Activated T-cell treated with anti-CD3 and anti-CD28 coated beads, Interleukin-2, amount 50 U/mL, for 72 hours (primary cell): ENCODE results near the gene TUT7. TPM values are rescaled to one million over a fixed set of nuclear protein-coding genes. Genes with fewer than 3 reads are reported as not detected.

Experiments
- ATAC-seq, 2 donors: fragments of 150-1000 bp; cut with Tn5 transposase; replicated peaks in 1 of 2; 2 replicates each; pipeline ENCODE4 v1.10.0; 2021; ENCODE audit warnings: moderate library complexity in 2 of 2, mild to moderate bottlenecking in 1 of 2
- DNase-seq, 2 donors: peaks; one replicate each; pipeline ENCODE4 v3.0.0; 2021 to 2022; ENCODE audit warnings: mixed read lengths in 1 of 2
- H3K27ac Mint-ChIP-seq: one replicate; pipeline ENCODE4 v1.8.0; 2022; ENCODE audit warnings: mild to moderate bottlenecking, moderate library complexity, mixed read lengths
- H3K27me3 Mint-ChIP-seq: one replicate; pipeline ENCODE4 v1.8.0; 2022; ENCODE audit warnings: low read depth, mixed read lengths
- H3K36me3 Mint-ChIP-seq, 2 donors: one replicate each; pipeline ENCODE4 v1.8.0; 2022; ENCODE audit warnings: mixed read lengths in 2 of 2, mild to moderate bottlenecking in 1 of 2; ENCODE audit not compliant: insufficient read depth in 2 of 2
- H3K4me1 Mint-ChIP-seq: one replicate; pipeline ENCODE4 v1.8.0; 2022; ENCODE audit warnings: low read depth, mixed read lengths
- H3K4me3 Mint-ChIP-seq, 2 donors: one replicate each; pipeline ENCODE4 v1.8.0; 2022; ENCODE audit warnings: mild to moderate bottlenecking in 2 of 2, mixed read lengths in 2 of 2, moderate library complexity in 2 of 2
- H3K9me3 Mint-ChIP-seq, 2 donors: one replicate each; pipeline ENCODE4 v1.8.0; 2022; ENCODE audit warnings: mixed read lengths in 2 of 2
- total RNA-seq, 2 donors: library from RNA; stranded (reverse); gene quantifications; one replicate each; pipeline ENCODE4 v1.2.3, GENCODE V29; 2022

TUT7 gene
- total RNA-seq, 2 donors from 2014 or later, result 39.6 to 49.9 TPM

- Mint-ChIP-seq H3K4me3 (no peak overlapping the region), H3K9me3 (peaks cover 2 to 4% of the 10 kb centered on the region in 2 donors), H3K36me3 (peaks cover 0 to 1% of the 10 kb centered on the region in 2 donors), H3K27me3 (no peaks in the 10 kb centered on the region), H3K4me1 (no peaks in the 10 kb centered on the region), H3K27ac (no peak overlapping the region)
- ATAC-seq (no peak), DNase-seq (no peak)
These were observed 96.8 kb downstream of the TUT7 start for GRCh38 chr9:86257391-86257790.

- DNase-seq, result no peak
- peaks cover 4 to 5% of the 10 kb centered on the region in 2 donors for H3K9me3 Mint-ChIP-seq
- H3K4me1 Mint-ChIP-seq, result no peaks in the 10 kb centered on the region
- H3K27me3 Mint-ChIP-seq, result no peaks in the 10 kb centered on the region
- H3K4me3 Mint-ChIP-seq, result no peak overlapping the region
- no peak overlapping the region for H3K27ac Mint-ChIP-seq
- no peak for ATAC-seq
- H3K36me3 Mint-ChIP-seq, result peaks cover 1% of the 10 kb centered on the region in 2 donors
These were observed 97.6 kb downstream of the TUT7 start for GRCh38 chr9:86256653-86257052.

GRCh38 chr9:86253577-86253976, 100.6 kb downstream of the TUT7 start:
- H3K27me3 Mint-ChIP-seq, result peaks cover 6% of the 10 kb centered on the region
- no peak for DNase-seq
- ATAC-seq, result no peak
- peaks cover 1 to 3% of the 10 kb centered on the region in 2 donors for H3K36me3 Mint-ChIP-seq
- no peak overlapping the region for H3K27ac Mint-ChIP-seq
- peaks cover 4 to 5% of the 10 kb centered on the region in 2 donors for H3K9me3 Mint-ChIP-seq
- no peaks in the 10 kb centered on the region for H3K4me1 Mint-ChIP-seq
- H3K4me3 Mint-ChIP-seq, result no peak overlapping the region

- no peak overlapping the region for H3K4me3 Mint-ChIP-seq
- no peak for DNase-seq
- no peak overlapping the region for H3K27ac Mint-ChIP-seq
- peaks cover 1 to 3% of the 10 kb centered on the region in 2 donors for H3K36me3 Mint-ChIP-seq
- no peaks in the 10 kb centered on the region for H3K4me1 Mint-ChIP-seq
- ATAC-seq, result no peak
- peaks cover 6% of the 10 kb centered on the region for H3K27me3 Mint-ChIP-seq
- peaks cover 4 to 5% of the 10 kb centered on the region in 2 donors for H3K9me3 Mint-ChIP-seq
These were observed 101.3 kb downstream of the TUT7 start for GRCh38 chr9:86252870-86253269.

- Mint-ChIP-seq H3K36me3 (peaks cover 1 to 3% of the 10 kb centered on the region in 2 donors), H3K9me3 (peaks cover 3 to 4% of the 10 kb centered on the region in 2 donors), H3K27ac (no peak overlapping the region), H3K27me3 (peaks cover 14% of the 10 kb centered on the region), H3K4me1 (no peaks in the 10 kb centered on the region), H3K4me3 (no peak overlapping the region)
- DNase-seq, result no peak
- no peak for ATAC-seq
These were observed 104.1 kb downstream of the TUT7 start for GRCh38 chr9:86250123-86250522.

- no peak for DNase-seq
- Mint-ChIP-seq H3K27ac (no peak overlapping the region), H3K27me3 (peaks cover 14% of the 10 kb centered on the region), H3K4me1 (no peaks in the 10 kb centered on the region), H3K9me3 (peaks cover 3 to 4% of the 10 kb centered on the region in 2 donors), H3K36me3 (peaks cover 1 to 3% of the 10 kb centered on the region in 2 donors), H3K4me3 (no peak overlapping the region)
- ATAC-seq, result no peak
These were observed 105.5 kb downstream of the TUT7 start for GRCh38 chr9:86248746-86249145.

GRCh38 chr9:86246752-86247161, 107.5 kb downstream of the TUT7 start:
- H3K4me1 Mint-ChIP-seq, result peaks cover 4% of the 10 kb centered on the region
- H3K27ac Mint-ChIP-seq, result no peak overlapping the region
- H3K27me3 Mint-ChIP-seq, result peaks cover 14% of the 10 kb centered on the region
- no peak for ATAC-seq
- H3K4me3 Mint-ChIP-seq, result no peak overlapping the region
- DNase-seq, result no peak
- peaks cover 0 to 3% of the 10 kb centered on the region in 2 donors for H3K36me3 Mint-ChIP-seq
- peaks cover 0 to 1% of the 10 kb centered on the region in 2 donors for H3K9me3 Mint-ChIP-seq

- Mint-ChIP-seq H3K27ac (no peak overlapping the region), H3K4me1 (peaks cover 13% of the 10 kb centered on the region)
These were observed 112.1 kb downstream of the TUT7 start for GRCh38 chr9:86242071-86242470.

GRCh38 chr9:86241216-86241615, 113.0 kb downstream of the TUT7 start:
- Mint-ChIP-seq H3K27ac (no peak overlapping the region), H3K4me3 (no peak overlapping the region), H3K9me3 (no peaks in the 10 kb centered on the region), H3K4me1 (peaks cover 13% of the 10 kb centered on the region), H3K36me3 (no peaks in the 10 kb centered on the region), H3K27me3 (no peaks in the 10 kb centered on the region)
- DNase-seq, result no peak
- ATAC-seq, result peak; percentile 18 to 30

More at GRCh38 chr9:86242071-86242470, 112.1 kb downstream of the TUT7 start:
- ATAC-seq (no peak), DNase-seq (no peak)
- H3K4me3 Mint-ChIP-seq, result no peak overlapping the region
- no peaks in the 10 kb centered on the region for H3K36me3 Mint-ChIP-seq
- H3K27me3 Mint-ChIP-seq, result peaks cover 3% of the 10 kb centered on the region
- no peaks in the 10 kb centered on the region for H3K9me3 Mint-ChIP-seq

GRCh38 chr9:86238861-86239770, 115.1 kb downstream of the TUT7 start:
- H3K4me1 Mint-ChIP-seq, result peaks cover 13% of the 10 kb centered on the region
- no peaks in the 10 kb centered on the region for H3K9me3 Mint-ChIP-seq
- H3K27ac Mint-ChIP-seq, result no peak overlapping the region
- no peak overlapping the region for H3K4me3 Mint-ChIP-seq
- no peak for DNase-seq
- no peaks in the 10 kb centered on the region for H3K36me3 Mint-ChIP-seq
- no peak for ATAC-seq
- no peaks in the 10 kb centered on the region for H3K27me3 Mint-ChIP-seq

Other genes starting within 250 kb of the TUT7 start
- gene C9orf153, start 94.8 kb downstream of the TUT7 start, total RNA-seq, result under 1 TPM in 1 of 2 donors, not detected in 1; 0.21 TPM
- gene ISCA1, start 71.9 kb downstream of the TUT7 start, total RNA-seq, result 10 to 100 TPM; 21.7 to 24.1 TPM